Epidermal melanocyte (primary cell): ENCODE measurements around the gene DUS4L.

Source experiments
- DNase-seq: peaks from one replicate; pipeline ENCODE4 v3.0.0; 2011; ENCODE audit warnings: low spot score; ENCODE audit not compliant: insufficient read length

The DUS4L gene

DNA sequence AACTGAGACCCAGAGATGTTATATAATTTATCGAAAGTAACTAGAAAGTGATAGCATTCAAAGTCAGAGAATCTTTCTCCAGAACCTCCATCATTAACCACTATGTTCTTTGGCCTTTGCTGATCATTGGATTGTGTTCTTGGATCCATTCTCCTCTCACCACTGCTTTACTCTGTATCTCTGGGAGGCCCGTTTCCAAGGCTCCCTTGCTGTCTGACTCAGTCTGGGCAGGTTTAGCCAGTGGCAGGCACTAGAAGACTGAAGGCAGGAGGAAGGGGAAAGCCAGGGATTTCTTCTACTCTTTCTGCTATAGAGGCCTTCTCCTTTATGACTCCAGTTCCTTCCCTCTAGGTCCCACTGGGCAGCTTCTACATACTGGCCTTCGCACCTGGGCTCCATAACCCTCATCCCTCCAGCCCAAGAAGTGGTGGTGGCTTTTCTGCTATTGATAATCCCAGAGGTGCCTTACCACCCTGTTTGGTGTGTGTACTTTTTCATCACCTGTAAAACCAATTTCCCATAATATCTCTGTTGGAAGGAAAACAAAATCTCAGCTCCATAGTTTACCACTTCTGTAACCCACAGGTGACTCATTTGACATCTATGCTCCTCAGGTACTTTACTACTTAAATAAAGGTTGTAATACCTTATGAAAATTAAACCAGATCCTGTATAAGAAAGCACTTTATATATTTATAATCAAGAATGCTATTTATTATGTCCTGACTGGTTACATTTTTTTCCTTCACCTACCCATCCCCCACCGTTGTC lies 52.3 kb downstream of the DUS4L start:
- DNase-seq, result no peak

DNA sequence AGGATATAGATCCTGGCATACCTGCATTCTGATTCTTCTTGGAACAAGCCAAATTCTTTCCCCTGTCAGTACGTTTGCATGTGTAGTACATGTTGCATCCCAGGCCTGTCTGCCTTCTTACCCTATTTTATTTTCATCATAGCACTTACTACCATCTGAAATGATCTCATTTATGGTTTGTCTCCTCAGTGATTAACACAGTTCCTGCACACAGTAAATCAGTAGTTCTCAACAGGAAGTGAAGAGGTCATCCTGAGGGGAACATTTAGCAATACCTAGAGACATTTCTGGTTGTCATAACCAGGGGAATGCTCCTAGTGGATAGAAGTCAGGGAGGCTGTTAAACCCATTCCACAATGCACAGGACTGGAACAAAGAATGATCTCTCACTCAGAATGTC lies 58.7 kb downstream of the DUS4L start:
- DNase-seq, result no peak

DNA sequence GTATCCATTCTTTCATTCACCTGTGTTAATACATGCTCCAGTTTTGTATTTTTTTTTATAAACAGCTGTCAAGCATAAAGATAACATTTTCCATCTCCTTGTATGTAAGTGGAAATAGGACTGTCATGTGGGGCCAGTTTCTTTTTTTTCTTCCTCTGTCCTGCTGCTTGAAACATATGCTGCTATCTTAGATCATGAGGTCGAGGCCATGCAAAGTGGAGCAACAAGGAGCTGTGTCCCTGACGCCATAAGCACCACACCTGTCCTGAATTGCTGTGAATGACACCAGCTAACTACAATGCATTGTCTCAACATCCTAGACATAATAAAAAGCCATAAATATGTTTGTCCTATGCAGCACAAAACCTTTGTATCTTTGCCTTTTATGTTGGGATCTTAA lies 59.1 kb downstream of the DUS4L start:
- no peak for DNase-seq

DNA sequence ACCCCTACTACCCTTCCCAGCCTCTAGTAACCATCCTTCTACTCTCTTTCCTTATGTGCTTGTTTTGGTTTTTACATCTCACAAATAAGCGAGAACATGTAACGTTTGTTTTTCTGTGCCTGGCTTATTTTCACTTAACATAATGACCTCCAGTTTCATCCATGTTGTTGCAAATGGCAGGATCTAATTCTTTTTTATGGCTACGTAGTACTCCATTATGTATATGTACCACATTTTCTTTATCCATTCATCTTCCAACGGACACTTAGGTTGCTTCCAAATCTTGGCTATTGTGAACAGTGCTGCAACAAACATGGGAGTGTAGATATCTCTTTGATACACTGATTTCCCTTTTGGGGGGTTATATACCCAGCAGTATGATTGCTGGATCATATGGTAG lies 63.2 kb downstream of the DUS4L start:
- no peak for DNase-seq
